Nephron (organoid): ENCODE data around the gene GTPBP10.

Source experiments
- H3K27ac Mint-ChIP-seq, 3 experiments: 2 replicates each; pipeline ENCODE4 v1.8.0; 2020; ENCODE audit warnings: mixed read lengths in 3 of 3, mild to moderate bottlenecking in 2 of 3, moderate library complexity in 1 of 3
- H3K27me3 Mint-ChIP-seq: 2 replicates; pipeline ENCODE4 v1.8.0; 2021; ENCODE audit warnings: low read depth, mild to moderate bottlenecking, moderate library complexity, mixed read lengths
- H3K36me3 Mint-ChIP-seq: 2 replicates; pipeline ENCODE4 v1.8.0; 2020; ENCODE audit warnings: low read depth, mixed read lengths
- H3K4me1 Mint-ChIP-seq: 2 replicates; pipeline ENCODE4 v1.8.0; 2020; ENCODE audit warnings: mixed read lengths
- H3K4me3 Mint-ChIP-seq, 3 experiments: 2 replicates each; pipeline ENCODE4 v1.8.0; 2020; ENCODE audit warnings: mild to moderate bottlenecking in 3 of 3, mixed read lengths in 3 of 3, moderate library complexity in 2 of 3
- H3K9me3 Mint-ChIP-seq: 2 replicates; pipeline ENCODE4 v1.8.0; 2020; ENCODE audit warnings: mixed read lengths
- TF ChIP-seq, protein P1 (sequence below), 3 experiments: fragments of 200-600 bp; sonication (generic); IDR thresholded peaks; one replicate each; pipeline ENCODE4 v1.5.0; 2021; ENCODE audit warnings: antibody characterized with exemption in 3 of 3; ENCODE audit not compliant: unreplicated experiment in 3 of 3

GTPBP10 gene

DNA sequence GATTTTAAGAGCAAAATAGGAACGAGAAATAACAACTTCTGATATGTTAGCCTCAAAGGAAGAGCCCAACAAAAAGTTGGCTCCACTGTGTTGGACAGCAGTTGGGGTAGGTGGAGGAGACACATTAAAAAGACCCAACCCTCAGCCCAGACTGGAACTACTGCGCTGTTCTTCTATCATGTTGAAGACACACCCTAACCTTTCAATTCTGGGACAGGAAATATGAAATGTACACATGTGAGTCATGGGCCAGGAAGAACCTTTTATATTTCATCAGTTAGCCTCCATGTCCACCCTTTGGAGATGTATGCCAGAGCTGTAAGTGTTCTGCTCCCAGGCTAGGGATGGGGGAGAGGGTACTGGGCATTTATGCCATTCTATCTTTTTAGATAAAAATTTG, 78.9 kb downstream of the GTPBP10 start:
- Mint-ChIP-seq H3K4me1 (peaks cover 3% of the 10 kb centered on the region), H3K4me3 (no peak overlapping the region), H3K27me3 (no peaks in the 10 kb centered on the region), H3K27ac (no peak overlapping the region), H3K9me3 (no peaks in the 10 kb centered on the region), H3K36me3 (no peaks in the 10 kb centered on the region)
- TF ChIP-seq, protein P1, sequence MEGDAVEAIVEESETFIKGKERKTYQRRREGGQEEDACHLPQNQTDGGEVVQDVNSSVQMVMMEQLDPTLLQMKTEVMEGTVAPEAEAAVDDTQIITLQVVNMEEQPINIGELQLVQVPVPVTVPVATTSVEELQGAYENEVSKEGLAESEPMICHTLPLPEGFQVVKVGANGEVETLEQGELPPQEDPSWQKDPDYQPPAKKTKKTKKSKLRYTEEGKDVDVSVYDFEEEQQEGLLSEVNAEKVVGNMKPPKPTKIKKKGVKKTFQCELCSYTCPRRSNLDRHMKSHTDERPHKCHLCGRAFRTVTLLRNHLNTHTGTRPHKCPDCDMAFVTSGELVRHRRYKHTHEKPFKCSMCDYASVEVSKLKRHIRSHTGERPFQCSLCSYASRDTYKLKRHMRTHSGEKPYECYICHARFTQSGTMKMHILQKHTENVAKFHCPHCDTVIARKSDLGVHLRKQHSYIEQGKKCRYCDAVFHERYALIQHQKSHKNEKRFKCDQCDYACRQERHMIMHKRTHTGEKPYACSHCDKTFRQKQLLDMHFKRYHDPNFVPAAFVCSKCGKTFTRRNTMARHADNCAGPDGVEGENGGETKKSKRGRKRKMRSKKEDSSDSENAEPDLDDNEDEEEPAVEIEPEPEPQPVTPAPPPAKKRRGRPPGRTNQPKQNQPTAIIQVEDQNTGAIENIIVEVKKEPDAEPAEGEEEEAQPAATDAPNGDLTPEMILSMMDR (IDR thresholded peaks at IDR 0.05; ENCODE audit: unreplicated experiment in 3 of 3), result no peak

DNA sequence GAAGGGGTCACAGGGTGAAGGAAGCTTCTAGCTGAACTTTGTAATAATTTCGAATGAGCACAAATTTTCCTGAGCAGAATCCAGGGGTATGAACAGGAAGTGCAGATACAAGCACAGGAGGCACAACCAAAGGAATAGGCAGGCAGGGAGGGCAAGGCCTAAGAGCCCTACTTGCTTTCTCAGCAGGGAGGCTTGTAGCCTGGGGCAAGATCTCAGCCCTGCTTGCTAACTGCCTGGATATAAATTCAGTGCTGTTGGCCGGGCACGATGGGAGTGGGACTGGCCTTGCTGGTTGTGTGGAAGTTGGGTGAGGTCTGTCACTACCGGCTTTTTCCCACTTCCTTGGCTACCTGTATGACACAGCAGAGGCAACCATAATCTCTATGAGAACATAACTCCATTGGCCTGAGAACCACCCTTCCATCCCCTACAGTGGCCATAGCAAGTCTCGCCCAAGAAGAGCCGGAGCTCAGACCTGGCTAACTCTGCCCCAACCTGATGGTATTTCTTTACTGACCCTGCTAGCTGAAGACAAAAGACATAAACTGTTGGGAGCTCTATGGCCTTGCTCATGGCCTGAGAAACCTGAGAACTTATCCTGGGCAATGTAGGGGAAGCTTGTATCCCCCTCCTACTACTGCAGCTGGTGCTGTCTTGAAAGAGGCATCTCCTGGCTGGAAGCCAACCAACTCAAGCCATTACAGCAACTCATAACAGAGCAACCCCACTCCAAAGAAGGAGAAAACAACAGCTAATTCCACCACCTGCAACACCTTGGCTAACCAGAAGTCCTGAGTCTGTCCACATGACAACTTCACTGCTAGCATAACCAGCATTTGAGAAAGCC, 84.3 kb downstream of the GTPBP10 start:
- H3K27ac Mint-ChIP-seq, result peak overlapping the region; percentile 25 to 79 (median 76)
- peaks cover 15% of the 10 kb centered on the region for H3K4me1 Mint-ChIP-seq
- TF ChIP-seq, protein P1 (IDR thresholded peaks at IDR 0.05; ENCODE audit: unreplicated experiment in 3 of 3), result no peak
- H3K4me3 Mint-ChIP-seq, result no peak overlapping the region
- H3K9me3 Mint-ChIP-seq, result peaks cover 25% of the 10 kb centered on the region
- peaks cover 3% of the 10 kb centered on the region for H3K36me3 Mint-ChIP-seq
- H3K27me3 Mint-ChIP-seq, result no peaks in the 10 kb centered on the region

DNA sequence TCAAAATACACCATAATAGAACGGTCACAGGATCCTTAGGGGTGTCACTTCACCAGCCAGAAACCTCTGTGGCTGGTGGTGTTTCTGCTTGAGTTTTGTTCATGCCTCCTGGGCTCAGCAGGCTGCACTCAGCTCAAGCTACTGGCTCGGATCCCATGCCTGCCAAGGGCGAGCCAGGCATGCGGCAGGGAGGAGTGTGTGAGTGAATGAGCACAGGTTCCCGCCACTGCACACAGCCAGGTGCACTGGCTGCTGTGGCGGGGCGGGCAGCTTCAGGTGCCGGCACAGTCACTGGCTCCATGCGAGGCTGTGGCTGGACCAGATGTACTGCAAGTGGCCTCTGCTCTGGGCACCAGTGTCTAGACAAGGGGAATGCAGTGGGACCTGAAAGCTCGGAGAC, 86.2 kb downstream of the GTPBP10 start:
- Mint-ChIP-seq H3K9me3 (peaks cover 39% of the 10 kb centered on the region), H3K27ac (no peak overlapping the region), H3K4me3 (no peak overlapping the region), H3K36me3 (peaks cover 3% of the 10 kb centered on the region), H3K4me1 (peaks cover 15% of the 10 kb centered on the region), H3K27me3 (no peaks in the 10 kb centered on the region)
- TF ChIP-seq, protein P1 (IDR thresholded peaks at IDR 0.05; ENCODE audit: unreplicated experiment in 3 of 3), result no peak

DNA sequence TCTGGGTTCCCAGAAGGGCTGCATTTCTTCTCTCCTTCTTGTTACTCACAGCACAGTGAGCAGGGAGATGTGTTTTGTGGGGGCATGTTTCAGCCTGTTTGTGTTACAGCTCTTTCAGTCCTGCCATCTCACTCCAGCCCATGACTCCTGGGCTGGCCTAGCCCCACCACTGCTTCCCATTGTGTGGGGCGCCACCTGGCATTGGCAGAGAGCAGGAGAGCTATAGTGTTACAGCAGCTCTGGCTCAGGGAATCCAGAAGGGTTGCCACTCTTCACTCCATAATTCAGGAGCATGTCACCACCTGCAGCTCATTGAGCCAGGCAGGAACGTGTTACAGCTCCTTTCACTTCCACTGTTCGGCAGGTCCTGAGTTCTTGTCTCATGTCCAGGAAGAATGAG, 86.7 kb downstream of the GTPBP10 start:
- H3K4me1 Mint-ChIP-seq, result peaks cover 15% of the 10 kb centered on the region
- TF ChIP-seq, protein P1 (IDR thresholded peaks at IDR 0.05; ENCODE audit: unreplicated experiment in 3 of 3), result no peak

More for the DNA sequence above, 86.7 kb downstream of the GTPBP10 start:
- Mint-ChIP-seq H3K27me3 (no peaks in the 10 kb centered on the region), H3K4me3 (no peak overlapping the region), H3K27ac (no peak overlapping the region), H3K9me3 (peaks cover 41% of the 10 kb centered on the region), H3K36me3 (peaks cover 3% of the 10 kb centered on the region)
